Left renal pelvis (tissue), 4 donors: ENCODE measurements around the gene GLS. TPM values are rescaled to one million over a fixed set of nuclear protein-coding genes. Genes with fewer than 3 reads are reported as not detected.
"Not testable (repeated sequence)": the region's sequence is repeated elsewhere in the genome, so short reads cannot be mapped to it uniquely, and the experiment has no call there.

Experiments used
- DNase-seq, 4 donors: peaks; one replicate each; pipeline ENCODE4 v3.0.0-alpha.2; 2013; ENCODE audit warnings: low read depth in 4 of 4, low spot score in 3 of 4
- polyA plus RNA-seq, 4 donors: library from polyadenylated mRNA; unstranded; fragments of 120-200 nt; gene quantifications; one replicate each; pipeline ENCODE4 v1.2.1, GENCODE V29; 2013; ENCODE audit not compliant: insufficient read length in 4 of 4

GLS gene
- polyA plus RNA-seq, 4 donors = 82.9 to 313 (median 257) TPM

- no peak for DNase-seq
Measured at GRCh38 chr2:190986221-190986953, 105.8 kb downstream of the GLS start.

DNA sequence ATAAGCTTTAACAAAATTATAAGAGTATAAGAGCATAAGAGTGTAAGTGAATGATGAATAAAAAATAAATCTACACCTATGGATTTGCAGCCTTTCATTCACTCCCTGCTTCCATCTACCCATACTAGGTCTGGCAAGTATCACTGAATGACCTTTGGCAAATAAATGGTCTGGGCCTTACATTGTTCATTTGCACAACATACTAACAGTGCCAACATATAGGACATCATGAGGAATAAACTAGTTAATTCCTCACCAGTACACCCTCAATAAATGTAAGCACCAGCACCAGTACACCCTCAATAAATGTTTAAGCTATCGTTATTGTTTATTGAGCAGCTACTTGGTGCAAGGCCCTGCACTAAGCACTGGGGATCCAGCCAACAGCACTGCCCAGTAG is 106.5 kb downstream of the GLS start:
- DNase-seq = no peak

DNA sequence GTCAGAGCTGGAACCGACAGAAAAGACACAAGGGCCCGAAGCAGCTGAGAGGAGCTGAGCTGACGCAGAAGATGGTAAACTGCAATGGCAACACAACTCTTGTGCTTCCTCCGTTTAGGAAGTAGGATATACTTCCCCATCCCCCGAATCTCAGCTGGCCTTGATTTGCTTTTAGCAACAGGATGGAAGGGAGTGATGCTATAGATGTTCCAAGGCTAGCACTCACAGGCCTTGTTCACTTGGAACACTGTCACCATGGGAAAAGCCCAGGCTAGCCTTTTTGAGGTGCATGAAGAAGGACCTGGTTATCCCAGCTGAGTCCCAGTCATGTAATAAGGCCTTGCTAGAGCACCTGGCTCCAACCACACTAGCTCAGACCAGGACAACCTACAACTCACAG is 107.3 kb downstream of the GLS start:
- no peak for DNase-seq

GRCh38 chr2:190988910-190989309 is 108.3 kb downstream of the GLS start:
- DNase-seq = no peak

GRCh38 chr2:190990132-190990531 is 109.5 kb downstream of the GLS start:
- no peak for DNase-seq

DNA sequence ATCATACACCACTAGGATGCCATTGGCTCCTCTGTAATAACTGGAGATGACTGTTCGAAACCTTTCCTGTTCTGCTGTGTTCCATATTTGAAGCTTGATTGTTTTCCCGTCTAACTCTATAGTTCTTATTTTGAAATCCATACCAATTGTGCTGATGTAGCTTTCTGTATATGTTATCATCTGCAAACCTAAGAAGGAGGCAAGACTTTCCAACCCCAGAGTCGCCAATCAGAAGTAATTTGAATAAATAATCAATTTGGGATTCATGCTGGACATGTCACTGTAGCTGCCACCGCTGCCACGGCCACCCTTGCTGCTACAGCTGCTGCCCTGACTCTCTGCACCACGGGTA is 112.6 kb downstream of the GLS start:
- no peak for DNase-seq

DNA sequence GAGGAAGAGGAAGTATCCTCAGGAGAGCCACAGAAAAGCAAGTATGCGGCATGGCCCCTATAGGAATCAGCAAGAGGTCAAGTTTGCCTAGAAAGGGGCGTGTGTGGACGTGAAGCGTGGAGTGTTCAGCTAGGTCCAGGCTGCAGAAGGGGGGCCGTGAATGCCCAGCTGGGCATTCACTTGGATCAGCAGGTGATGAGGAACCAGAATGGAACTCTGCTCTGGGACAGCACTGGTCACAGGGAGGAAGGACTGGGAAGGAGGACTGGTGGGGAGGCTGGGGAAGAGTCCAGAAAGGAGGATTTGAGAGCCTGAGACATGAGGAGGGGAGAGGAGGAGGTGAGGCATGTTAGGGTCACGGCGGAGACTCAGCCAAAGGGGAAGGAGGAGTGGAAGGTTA is 113.5 kb downstream of the GLS start:
- no peak for DNase-seq

GRCh38 chr2:190995315-190995714 is 114.7 kb downstream of the GLS start:
- DNase-seq = not testable (repeated sequence)

GRCh38 chr2:190996338-190996946 is 115.8 kb downstream of the GLS start:
- no peak for DNase-seq

- no peak for DNase-seq
Measured at GRCh38 chr2:190996947-190997346, 116.3 kb downstream of the GLS start.

DNA sequence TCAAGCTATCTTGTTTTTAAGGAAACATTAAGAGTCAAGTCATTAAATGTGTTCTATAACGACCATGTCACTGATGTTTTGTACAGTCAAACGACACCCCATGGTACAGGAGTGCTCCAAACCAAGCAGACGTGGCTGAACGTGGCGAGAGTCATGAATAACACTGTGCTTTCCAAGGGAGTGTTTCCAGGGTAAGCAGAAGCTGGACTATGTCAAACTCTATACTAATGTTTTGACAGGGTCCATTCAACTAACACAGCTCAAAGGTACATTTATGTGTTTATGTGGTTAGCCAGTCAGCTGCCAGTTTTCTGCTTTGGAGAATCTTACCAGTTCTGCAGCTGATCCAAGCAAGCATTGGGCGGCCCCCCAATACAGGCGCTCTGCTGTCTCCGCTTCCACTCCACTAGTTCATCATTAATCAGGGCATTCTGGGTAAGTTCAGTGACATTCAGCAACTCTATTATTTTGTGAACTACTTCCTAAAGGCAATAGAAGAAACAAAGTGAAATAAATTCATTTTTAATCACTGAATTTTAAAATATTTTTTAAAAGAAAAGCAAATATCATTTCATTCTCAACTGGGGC is 117.0 kb downstream of the GLS start:
- DNase-seq = no peak

DNA sequence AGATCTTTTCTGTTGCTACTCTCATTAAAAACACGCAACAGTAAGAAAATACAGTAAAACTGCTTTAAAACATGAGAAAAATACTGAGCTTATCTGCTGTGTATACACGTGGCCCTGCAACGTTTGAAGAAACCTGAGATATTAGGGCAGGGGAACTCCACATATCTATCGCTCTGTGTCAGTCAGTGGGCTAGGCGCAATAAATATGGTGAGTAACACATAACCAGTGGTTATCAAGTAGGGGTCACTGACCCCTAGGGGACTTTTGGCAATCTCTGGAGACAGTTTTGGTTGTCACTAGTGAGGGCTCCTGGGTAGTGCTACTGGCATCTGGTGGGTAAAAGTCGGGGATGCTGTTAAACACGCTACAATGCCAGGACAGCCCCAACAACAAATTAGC is 118.4 kb downstream of the GLS start:
- DNase-seq = no peak

DNA sequence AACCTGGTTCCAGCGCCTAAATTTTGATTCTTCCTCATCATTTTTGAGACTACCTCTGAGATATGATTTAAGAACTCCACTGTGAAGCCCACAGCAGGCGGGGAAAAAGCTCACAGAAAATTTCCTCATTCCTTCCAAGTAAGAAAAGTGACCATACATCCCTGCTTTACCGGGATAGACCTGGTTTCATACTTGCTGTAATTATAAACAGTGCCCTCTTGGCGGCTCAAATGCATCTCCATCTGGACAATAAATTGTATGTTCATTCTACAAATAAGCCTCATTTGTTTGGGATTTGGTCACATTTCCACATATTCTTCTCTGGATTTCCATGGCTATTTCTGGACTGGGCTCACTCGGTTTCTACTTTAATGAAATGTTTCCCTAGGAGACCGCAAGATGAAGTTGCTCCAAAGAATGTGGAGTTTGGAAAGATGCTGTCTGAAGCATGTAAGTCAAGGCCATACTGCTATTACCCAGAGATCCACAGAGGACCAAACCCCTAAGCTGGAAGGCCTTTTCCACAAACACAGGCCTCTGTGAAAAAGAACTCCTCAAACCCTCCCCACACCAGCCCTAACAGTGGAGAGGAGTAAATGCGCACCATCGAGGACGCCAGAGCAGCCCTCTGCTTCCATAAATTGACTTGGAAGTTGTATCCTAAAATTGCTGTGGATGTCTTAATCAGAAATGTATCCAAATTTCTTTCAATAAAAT is 119.5 kb downstream of the GLS start:
- no peak for DNase-seq

GRCh38 chr2:191001032-191001431 is 120.4 kb downstream of the GLS start:
- DNase-seq = no peak

DNA sequence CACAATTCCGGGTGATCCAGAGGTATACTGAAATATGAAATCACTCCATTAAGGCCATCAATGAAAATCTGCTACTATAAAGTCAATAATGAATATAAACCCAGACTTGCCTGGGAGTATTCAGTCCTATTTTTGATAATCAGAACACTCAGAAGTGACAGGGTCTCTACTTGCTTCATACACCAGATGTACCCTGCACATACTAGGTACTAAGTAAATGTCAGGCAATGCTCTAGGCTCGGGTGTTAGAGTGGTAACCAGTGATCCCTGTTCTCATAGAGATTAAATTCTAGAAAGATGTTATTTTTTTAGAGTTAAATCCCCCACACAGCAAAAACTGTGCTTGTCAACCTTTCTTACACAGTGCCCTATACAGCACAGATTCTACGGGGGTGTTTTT is 121.0 kb downstream of the GLS start:
- no peak for DNase-seq

DNA sequence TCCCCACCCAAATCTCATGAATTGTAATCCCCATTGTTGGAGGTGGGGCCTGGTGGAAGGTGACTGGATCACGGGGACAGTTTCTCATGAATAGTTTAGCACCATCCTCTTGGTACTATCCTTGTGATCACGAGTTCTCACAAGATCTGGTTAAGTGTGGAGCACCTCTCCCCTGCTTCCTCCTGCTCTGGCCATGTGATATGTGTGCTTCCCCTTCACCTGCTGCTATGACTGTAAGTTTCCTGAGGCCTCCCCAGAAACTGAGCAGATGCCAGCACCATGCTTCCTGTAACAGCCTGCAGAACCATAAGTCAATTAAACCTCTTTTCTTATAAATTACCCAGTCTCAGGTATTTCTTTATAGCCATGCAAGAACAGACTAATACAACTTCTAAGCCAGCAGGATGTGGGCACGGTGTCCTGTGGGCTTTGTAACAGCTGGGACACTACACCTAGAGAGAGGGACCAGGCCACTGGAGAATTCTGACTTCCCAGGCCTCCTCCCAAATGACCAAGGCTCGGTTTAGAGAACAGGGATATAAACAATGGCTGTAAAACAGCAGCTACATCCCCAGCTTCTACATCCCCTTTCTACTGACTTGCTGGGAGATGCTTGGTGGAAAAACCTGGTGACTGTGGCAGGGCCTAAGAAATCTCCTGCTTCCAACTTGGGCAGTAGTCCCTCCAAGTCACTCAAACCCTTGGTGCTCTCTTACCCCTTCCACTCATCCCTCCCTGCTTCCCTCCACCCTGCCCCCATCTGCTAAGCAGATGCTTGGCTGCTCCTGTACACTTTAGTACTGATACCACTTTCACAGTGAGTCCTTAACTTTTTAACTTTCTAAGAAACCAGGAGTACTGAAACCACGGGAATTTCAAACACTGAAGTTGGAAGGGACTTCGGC is 123.0 kb downstream of the GLS start:
- DNase-seq = no peak

- no peak for DNase-seq
Measured at GRCh38 chr2:191006297-191006696, 125.7 kb downstream of the GLS start.

- no peak for DNase-seq
Measured at GRCh38 chr2:191006997-191007783, 126.6 kb downstream of the GLS start.

GRCh38 chr2:191008286-191008685 is 127.7 kb downstream of the GLS start:
- DNase-seq = no peak
